ENCODE data around the gene MAGEA11. TPM values are rescaled to one million over a fixed set of nuclear protein-coding genes. Genes with fewer than 3 reads are reported as not detected.

Gene MAGEA11
- total and polyA plus RNA-seq, 4 donors = not detected

DNA sequence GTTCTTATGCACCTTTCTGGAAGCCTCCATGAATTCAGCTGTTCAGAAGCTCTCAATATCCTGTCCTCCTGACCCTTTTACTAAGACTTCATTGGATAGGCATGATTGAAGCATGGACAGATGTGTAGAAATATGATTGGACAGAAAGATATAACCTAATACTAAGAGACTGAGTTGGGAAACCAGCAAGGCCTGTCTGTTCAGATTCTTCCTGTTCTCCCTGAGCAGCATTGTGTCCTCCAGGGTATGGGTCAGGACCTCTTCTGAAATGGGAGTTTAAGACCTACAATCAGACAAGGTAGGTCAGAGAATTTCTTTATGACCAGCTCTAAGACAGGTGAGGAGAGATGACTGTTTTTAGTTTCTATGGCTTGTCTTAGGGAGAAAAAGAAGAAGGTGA, 23.9 kb upstream of the MAGEA11 start:
- DNase-seq (ENCODE audit: low spot score) = no peak
- Histone ChIP-seq H3K27me3 (ENCODE audit: control insufficient read depth in 4 of 4, insufficient read depth in 4 of 4, low read length in 3 of 4) (peaks cover 0 to 2% (median 0%) of the 10 kb centered on the region in 4 donors), H3K9ac (ENCODE audit: low read depth in 1 of 2, low read length in 2 of 2) (no peak overlapping the region), H3K36me3 (ENCODE audit: control insufficient read depth in 4 of 4, insufficient read depth in 3 of 4, low read depth in 1 of 4, low read length in 3 of 4) (no peaks in the 10 kb centered on the region), H3K4me3 (ENCODE audit: low read depth in 1 of 3, low read length in 3 of 3) (no peak overlapping the region), H3K27ac (ENCODE audit: low read depth in 1 of 2, low read length in 2 of 2) (no peak overlapping the region), H3K9me3 (ENCODE audit: control insufficient read depth in 4 of 4, low read length in 3 of 4) (peaks cover 0 to 2% (median 0%) of the 10 kb centered on the region in 4 donors), H3K4me1 (ENCODE audit: control insufficient read depth in 4 of 4, insufficient read depth in 4 of 4, low read length in 3 of 4) (no peaks in the 10 kb centered on the region)
- no peak for TF ChIP-seq RAD21 (IDR thresholded peaks at IDR 0.05)
- TF ChIP-seq, protein P1, sequence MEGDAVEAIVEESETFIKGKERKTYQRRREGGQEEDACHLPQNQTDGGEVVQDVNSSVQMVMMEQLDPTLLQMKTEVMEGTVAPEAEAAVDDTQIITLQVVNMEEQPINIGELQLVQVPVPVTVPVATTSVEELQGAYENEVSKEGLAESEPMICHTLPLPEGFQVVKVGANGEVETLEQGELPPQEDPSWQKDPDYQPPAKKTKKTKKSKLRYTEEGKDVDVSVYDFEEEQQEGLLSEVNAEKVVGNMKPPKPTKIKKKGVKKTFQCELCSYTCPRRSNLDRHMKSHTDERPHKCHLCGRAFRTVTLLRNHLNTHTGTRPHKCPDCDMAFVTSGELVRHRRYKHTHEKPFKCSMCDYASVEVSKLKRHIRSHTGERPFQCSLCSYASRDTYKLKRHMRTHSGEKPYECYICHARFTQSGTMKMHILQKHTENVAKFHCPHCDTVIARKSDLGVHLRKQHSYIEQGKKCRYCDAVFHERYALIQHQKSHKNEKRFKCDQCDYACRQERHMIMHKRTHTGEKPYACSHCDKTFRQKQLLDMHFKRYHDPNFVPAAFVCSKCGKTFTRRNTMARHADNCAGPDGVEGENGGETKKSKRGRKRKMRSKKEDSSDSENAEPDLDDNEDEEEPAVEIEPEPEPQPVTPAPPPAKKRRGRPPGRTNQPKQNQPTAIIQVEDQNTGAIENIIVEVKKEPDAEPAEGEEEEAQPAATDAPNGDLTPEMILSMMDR (IDR thresholded peaks at IDR 0.05; ENCODE audit: low read depth, low read length, missing input control) = no peak
- no peak for TF ChIP-seq FOXA1 (IDR thresholded peaks at IDR 0.05)
- TF ChIP-seq NR2F2 (IDR thresholded peaks at IDR 0.05) = no peak
- no peak for TF ChIP-seq TAF1 (conservative IDR thresholded peaks at IDR 0.05)
- TF ChIP-seq, protein P2, sequence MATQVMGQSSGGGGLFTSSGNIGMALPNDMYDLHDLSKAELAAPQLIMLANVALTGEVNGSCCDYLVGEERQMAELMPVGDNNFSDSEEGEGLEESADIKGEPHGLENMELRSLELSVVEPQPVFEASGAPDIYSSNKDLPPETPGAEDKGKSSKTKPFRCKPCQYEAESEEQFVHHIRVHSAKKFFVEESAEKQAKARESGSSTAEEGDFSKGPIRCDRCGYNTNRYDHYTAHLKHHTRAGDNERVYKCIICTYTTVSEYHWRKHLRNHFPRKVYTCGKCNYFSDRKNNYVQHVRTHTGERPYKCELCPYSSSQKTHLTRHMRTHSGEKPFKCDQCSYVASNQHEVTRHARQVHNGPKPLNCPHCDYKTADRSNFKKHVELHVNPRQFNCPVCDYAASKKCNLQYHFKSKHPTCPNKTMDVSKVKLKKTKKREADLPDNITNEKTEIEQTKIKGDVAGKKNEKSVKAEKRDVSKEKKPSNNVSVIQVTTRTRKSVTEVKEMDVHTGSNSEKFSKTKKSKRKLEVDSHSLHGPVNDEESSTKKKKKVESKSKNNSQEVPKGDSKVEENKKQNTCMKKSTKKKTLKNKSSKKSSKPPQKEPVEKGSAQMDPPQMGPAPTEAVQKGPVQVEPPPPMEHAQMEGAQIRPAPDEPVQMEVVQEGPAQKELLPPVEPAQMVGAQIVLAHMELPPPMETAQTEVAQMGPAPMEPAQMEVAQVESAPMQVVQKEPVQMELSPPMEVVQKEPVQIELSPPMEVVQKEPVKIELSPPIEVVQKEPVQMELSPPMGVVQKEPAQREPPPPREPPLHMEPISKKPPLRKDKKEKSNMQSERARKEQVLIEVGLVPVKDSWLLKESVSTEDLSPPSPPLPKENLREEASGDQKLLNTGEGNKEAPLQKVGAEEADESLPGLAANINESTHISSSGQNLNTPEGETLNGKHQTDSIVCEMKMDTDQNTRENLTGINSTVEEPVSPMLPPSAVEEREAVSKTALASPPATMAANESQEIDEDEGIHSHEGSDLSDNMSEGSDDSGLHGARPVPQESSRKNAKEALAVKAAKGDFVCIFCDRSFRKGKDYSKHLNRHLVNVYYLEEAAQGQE (IDR thresholded peaks at IDR 0.05) = no peak
- TF ChIP-seq HNF4A (conservative IDR thresholded peaks at IDR 0.05) = no peak
- no peak for TF ChIP-seq FOXA2 (IDR thresholded peaks at IDR 0.05)
- TF ChIP-seq, protein P3, sequence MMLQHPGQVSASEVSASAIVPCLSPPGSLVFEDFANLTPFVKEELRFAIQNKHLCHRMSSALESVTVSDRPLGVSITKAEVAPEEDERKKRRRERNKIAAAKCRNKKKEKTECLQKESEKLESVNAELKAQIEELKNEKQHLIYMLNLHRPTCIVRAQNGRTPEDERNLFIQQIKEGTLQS (IDR thresholded peaks at IDR 0.05) = no peak
- TF ChIP-seq GABPA (IDR thresholded peaks at IDR 0.05 in 1 of 2, conservative IDR thresholded peaks at IDR 0.05 in 1 of 2) = no peak
- TF ChIP-seq SP1 (IDR thresholded peaks at IDR 0.05) = no peak
- TF ChIP-seq EGR1 (IDR thresholded peaks at IDR 0.05; ENCODE audit: low read depth in 2 of 2) = no peak
- no peak for TF ChIP-seq JUND (IDR thresholded peaks at IDR 0.05)
- TF ChIP-seq, protein P4, sequence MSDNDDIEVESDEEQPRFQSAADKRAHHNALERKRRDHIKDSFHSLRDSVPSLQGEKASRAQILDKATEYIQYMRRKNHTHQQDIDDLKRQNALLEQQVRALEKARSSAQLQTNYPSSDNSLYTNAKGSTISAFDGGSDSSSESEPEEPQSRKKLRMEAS (IDR thresholded peaks at IDR 0.05) = no peak

DNA sequence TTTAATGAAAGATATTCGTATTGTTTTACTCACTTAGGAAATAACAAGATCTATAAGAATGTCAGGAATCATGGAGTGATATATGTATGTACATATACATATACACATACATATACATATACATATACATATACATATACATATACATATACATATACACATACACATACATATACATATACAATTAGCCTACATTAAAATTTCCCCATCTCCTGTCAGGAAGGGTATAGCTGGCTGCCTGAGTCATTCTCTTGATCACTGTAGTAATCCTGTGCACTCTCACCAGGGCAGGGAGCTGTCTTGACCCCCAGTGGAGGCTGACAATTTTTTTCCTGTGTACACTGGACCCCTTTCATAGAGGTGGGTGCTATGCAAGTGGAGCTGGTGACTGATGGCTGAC, 23.3 kb upstream of the MAGEA11 start:
- H3K4me1 ChIP-seq (ENCODE audit: control insufficient read depth in 4 of 4, insufficient read depth in 4 of 4, low read length in 3 of 4) = no peaks in the 10 kb centered on the region
- TF ChIP-seq, protein P5, sequence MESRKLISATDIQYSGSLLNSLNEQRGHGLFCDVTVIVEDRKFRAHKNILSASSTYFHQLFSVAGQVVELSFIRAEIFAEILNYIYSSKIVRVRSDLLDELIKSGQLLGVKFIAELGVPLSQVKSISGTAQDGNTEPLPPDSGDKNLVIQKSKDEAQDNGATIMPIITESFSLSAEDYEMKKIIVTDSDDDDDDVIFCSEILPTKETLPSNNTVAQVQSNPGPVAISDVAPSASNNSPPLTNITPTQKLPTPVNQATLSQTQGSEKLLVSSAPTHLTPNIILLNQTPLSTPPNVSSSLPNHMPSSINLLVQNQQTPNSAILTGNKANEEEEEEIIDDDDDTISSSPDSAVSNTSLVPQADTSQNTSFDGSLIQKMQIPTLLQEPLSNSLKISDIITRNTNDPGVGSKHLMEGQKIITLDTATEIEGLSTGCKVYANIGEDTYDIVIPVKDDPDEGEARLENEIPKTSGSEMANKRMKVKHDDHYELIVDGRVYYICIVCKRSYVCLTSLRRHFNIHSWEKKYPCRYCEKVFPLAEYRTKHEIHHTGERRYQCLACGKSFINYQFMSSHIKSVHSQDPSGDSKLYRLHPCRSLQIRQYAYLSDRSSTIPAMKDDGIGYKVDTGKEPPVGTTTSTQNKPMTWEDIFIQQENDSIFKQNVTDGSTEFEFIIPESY (IDR thresholded peaks at IDR 0.05) = no peak
- no peak for TF ChIP-seq JUND (IDR thresholded peaks at IDR 0.05)
- no peak for TF ChIP-seq SP1 (IDR thresholded peaks at IDR 0.05)
- TF ChIP-seq HNF4G (IDR thresholded peaks at IDR 0.05) = no peak
- TF ChIP-seq GABPA (IDR thresholded peaks at IDR 0.05 in 1 of 2, conservative IDR thresholded peaks at IDR 0.05 in 1 of 2) = no peak
- no peak for TF ChIP-seq FOXA1 (IDR thresholded peaks at IDR 0.05)
- TF ChIP-seq EGR1 (IDR thresholded peaks at IDR 0.05; ENCODE audit: low read depth in 2 of 2) = no peak
- TF ChIP-seq, protein P3 (IDR thresholded peaks at IDR 0.05) = no peak
- TF ChIP-seq, protein P2 (IDR thresholded peaks at IDR 0.05) = no peak
- TF ChIP-seq, protein P1 (IDR thresholded peaks at IDR 0.05; ENCODE audit: low read depth, low read length, missing input control) = no peak
- no peak for TF ChIP-seq HNF4A (conservative IDR thresholded peaks at IDR 0.05)
- TF ChIP-seq RXRA (IDR thresholded peaks at IDR 0.05) = no peak
- no peak overlapping the region for H3K9ac ChIP-seq (ENCODE audit: low read depth in 1 of 2, low read length in 2 of 2)
- H3K36me3 ChIP-seq (ENCODE audit: control insufficient read depth in 4 of 4, insufficient read depth in 3 of 4, low read depth in 1 of 4, low read length in 3 of 4) = no peaks in the 10 kb centered on the region
- WGBS = 82% methylated on average over 1 of the region's 1 CpG
- DNase-seq (ENCODE audit: low spot score) = no peak
- no peak overlapping the region for H3K27ac ChIP-seq (ENCODE audit: low read depth in 1 of 2, low read length in 2 of 2)
- H3K9me3 ChIP-seq (ENCODE audit: control insufficient read depth in 4 of 4, low read length in 3 of 4) = peaks cover 0 to 2% (median 0%) of the 10 kb centered on the region in 4 donors
- peaks cover 0 to 2% (median 0%) of the 10 kb centered on the region in 4 donors for H3K27me3 ChIP-seq (ENCODE audit: control insufficient read depth in 4 of 4, insufficient read depth in 4 of 4, low read length in 3 of 4)
- no peak overlapping the region for H3K4me3 ChIP-seq (ENCODE audit: low read depth in 1 of 3, low read length in 3 of 3)
